Measurements from ENCODE around the gene AP5B1.

Gene AP5B1, protein sequence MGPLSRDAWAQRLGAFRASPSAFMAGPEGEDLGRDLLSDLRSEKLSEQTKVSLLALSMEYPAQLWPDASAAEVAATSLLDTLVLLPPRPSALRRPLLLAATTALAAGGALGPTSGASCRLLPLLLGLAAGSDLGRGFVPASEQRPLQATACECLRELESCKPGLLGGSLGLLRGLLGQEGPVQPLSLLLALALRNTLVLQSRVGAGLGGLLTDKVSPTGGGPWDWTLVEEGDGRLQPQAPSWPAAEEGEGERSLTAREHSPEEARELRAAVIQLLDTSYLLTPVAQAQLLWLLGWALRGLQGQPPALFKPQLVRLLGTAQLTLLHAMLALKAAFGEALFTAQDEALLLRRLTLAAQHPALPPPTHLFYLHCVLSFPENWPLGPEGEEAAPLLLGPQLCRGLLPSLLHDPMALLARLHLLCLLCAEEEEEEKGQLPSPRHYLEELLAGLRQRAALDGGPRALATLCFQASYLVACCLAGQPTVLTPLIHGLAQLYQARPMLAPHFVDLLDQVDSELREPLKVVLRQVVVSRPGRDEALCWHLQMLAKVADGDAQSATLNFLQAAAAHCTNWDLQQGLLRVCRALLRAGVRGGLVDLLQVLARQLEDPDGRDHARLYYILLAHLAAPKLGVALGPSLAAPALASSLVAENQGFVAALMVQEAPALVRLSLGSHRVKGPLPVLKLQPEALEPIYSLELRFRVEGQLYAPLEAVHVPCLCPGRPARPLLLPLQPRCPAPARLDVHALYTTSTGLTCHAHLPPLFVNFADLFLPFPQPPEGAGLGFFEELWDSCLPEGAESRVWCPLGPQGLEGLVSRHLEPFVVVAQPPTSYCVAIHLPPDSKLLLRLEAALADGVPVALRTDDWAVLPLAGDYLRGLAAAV

DNA sequence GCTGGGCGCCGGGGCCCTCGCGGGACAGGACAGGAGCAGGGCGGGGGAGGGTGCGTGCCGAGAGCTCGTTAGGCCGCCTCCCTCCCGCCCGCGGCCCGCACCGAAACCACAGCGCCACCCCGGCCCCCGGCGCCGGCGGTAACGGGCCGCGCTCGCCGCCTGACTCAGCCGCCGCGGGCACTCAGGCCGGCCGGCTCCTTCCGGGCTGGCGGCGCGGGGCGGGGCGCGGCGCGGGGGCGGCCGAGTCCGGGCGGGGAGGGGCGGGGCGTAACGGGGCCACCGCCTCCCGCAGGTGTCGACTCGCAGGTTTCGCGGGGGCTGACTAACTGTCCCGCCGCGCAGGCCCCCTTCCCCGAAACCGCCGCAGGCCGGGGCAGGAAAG, at the start of gene AP5B1:
Gene AP5B1 (minus strand): TSS at position 207 of the 382 bp plus-strand sequence. CDS start 385 bp downstream, outside the sequence.
- peak; percentile 45 for DNase-seq

DNA sequence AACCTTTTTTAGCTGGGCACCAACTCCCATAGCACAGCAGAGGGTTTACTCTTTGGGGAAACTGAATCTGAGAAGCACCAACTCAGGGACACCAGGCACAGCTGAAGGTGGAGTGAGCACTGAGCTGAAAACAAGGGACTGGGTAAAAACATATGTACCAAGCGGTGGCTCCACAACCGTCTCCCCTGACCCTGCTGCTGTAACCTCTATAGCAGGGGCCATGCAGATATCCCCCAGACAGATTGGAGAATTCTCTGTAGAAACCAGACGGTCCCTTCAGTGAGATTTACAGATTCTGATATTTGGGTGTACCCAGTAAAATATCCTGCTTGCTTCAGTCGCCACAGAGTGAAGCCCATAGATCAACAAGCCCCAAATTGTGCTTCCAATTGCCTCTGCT, 48.7 kb upstream of the AP5B1 start:
- no peak for DNase-seq

DNA sequence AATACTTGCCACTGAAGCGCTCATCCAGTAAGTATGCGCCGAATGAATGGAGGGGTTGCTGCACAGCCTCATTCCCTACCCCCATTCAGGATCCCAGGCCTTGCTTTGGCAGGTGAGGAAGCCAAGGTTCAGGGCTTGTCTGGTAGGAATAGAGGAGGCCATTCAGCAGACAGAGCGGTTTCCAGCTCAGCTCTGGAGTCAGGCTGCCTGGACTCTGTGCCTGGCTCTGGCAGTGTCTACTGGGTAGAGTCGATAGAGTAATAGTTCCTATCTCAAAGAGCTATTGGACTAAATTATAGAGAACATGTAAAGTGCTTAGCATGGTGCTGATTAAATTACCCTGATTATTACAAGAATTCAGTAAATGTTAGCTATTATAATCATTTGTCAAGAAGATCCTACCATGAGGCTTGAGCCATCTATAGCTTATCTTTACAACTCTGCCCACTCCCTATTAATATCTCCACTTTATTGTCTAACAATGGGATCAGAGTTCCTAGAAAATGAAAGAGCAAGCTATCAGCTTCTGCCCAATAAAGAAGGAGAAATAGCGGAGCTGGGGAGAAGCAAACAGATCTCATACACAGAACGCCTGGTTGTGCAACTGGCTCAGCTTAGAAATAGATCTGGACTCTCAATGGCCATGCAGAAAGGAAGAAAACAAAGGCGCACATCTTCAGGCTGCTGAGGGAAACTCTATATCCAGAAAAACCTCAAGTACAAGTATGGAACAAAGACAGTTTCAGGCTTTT, 46.4 kb upstream of the AP5B1 start:
- DNase-seq, result no peak

DNA sequence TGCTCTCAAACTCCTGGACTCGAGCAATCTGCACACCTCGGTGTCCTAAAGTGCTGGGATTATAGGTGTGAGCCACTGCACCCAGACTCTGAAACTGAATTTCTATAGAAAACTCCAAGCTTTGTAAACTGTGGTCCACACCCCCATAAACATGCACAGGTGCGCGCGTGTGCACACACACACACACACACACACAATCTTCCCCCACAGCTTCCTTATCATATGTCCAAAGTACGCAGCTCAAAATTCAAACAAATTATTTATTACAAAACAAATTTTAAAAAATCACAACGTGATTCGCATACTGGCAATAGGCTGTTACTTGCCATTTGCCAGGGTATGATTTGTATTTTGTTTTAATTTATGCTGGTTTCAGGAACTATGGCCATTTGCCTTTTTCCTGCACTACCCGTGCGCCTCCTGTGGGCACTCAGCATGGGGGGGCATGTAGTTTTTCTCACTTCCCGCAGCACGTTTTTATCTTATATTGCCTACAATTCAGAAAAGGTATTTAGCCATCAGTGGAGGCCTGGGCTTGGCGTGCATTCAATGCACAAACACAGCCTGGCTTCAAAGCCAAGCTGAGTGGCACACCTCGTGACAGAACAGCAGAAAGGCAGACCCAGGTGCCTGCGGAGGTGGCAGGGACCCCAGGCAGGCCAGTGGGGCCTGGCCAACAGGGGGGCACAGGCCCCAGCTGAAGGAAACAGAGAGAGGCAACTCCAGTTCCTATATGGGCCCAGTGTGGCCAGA, 42.2 kb upstream of the AP5B1 start:
- DNase-seq, result no peak

DNA sequence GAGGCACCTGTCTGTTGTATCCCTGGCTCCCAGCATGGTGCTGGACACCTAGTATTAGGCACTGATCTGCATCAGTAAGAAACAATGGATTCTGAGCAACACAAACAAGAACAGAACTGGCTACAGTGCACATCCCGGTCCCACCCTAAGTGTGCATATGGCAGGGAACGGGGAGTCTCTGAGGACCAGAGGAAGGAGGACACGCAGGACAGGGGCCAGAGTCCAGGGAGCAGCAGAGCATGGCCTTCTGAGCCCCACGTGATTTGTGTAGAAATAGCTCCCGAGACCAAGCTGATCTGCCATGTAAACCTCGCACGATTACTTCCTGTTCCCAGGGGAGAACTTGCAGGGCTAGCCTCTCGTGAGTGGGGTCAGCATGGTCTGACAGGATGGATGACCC, 40.3 kb upstream of the AP5B1 start:
- no peak for DNase-seq

DNA sequence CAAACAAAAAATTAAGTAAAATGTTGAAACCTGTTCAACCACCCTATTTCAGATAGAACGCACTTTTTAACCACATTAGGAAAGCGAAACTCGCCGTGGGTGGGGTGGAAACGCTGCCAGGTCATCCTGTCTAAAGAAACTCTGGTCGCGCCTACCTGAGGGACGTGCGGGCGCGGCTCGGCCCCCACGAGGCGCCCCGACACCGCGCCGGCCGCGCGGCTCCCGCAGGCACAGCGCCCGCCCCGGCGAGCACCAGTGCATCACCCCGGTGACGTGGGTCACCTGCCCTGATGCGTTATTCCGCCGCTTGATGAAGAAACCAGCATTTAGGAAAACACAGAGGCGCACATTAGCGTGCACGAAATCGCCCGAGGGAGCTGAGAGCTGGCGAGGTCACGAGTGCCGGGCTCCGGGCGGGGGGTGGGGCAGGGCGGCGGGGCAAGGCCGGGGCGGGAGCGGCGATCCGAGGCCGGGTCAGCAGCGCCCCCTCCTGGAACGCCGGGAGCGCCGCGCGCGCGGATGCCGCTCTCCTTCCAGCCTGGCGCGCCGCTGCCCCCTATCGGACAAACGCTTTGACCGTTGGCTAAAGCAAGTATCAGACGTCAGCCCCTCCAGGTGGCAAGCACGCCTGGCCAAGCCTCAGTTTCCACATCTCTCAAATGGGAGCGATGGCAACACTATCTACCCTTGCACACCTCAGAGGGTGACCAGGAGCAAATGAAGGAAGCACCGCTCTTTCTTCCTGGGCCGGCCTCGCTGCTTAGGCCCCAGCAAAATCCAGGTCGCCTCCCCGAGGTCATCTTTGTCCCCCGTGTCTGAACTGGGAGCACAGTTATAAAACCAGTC, 37.3 kb upstream of the AP5B1 start:
- DNase-seq, result peak; percentile 78

DNA sequence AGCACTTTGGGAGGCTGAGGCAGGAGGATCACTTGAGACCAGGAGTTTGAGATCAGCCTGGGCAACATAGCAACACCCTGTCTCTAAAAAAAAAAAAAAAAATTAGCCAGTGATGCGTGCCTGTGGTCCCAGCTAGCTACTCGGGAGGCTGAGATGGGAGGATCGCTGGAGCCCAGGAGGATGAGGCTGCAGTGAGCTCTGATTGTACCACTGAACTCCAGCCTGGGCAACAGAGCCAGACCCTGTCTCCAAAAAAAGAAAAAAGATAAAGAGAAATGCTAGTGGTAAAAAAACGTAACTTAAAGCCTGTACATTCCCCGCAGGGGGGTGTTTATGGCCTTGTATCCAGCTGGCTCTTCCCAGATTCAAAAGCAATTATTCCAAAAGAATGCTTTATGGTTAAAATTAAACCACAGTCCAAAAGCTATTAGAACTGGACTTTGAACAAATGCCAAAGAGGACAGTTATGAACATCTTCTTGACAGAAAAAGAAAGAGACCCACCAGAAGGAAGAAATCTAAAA, 36.6 kb upstream of the AP5B1 start:
- peak; percentile 27 for DNase-seq

DNA sequence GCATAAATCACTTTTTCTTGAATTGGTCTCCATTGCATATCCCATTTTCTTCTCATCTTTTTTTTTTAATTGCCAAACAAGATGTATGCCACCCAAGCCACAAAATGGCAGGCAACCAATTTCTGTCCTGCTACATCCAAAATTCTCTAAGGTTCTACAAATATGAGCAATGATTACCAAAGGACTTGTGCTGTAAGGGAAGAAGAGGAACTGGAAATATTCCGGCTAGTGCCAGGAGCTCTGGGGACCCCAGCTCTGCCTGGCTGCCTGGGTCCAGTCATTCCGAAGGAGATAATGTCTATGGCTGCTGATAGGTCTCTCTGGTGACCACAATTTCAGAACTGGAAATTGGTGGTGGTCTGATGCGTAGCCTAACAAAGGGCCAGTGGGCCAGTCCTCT, 35.9 kb upstream of the AP5B1 start:
- DNase-seq, result no peak

DNA sequence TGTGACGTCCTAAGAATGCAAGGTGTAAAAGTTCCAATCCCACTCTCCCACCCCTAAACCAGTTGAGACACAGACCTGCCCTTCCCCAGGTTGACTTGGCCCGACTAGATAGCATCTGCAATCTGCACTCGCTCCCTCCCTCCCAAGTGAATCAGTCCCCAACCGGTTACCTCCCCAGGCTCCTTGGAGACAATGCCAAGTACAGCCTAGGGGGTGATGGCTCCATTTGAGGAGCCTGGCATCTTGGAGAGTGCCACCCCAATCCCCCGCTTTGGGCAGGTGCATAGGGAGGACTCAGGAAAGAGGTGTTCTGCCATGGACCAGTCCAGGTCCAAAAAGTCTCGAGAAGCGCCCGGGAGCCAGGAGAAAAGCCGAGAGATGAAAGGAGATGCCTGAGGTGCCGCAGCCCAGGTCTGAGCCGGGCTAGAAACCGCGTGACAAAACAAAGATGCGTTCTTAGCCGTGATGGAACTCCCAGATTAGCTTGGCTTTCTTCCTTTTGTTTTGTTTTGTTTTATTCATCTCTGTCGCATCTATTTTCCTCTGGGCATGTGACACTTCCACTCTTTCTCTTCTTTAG, 34.3 kb upstream of the AP5B1 start:
- no peak for DNase-seq

DNA sequence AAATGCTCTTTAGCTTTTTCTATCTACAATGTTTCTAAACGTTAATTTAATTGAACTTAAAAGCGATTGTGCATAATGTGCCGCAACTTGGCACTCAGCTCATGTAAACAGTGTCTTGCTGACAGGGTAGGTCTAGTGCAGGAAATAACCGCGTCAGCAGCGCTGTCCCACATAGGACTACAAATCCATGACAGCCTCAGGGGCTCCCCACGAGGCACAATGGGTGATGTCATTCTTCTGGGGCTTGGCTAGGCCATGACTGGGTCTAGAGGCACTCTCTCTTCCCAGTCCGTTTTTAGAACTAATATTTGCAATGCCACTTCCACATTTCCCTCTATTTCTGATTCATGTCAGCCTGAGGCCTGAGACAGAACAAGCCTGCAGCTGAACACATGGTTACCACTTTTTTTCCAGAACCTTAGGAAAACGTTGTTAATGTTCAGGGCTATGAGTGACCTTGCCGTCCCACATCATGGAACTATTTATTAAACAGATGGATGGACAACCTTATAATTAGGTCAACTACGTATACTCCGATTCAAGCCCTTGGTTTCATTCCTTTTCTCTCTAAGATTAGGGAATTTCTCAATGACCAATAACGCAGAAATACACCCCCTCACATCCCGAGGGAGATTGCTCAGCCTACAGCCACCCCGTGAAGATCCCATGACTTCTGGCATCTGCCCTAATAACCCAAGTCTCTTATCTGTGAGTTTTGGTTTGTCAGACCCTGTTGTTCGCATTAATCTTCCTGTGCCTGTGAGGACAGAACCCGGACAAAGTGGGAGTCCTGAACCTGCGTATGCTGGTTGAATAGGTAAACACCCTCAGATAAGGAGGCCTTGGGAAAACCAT, 33.6 kb upstream of the AP5B1 start:
- no peak for DNase-seq

DNA sequence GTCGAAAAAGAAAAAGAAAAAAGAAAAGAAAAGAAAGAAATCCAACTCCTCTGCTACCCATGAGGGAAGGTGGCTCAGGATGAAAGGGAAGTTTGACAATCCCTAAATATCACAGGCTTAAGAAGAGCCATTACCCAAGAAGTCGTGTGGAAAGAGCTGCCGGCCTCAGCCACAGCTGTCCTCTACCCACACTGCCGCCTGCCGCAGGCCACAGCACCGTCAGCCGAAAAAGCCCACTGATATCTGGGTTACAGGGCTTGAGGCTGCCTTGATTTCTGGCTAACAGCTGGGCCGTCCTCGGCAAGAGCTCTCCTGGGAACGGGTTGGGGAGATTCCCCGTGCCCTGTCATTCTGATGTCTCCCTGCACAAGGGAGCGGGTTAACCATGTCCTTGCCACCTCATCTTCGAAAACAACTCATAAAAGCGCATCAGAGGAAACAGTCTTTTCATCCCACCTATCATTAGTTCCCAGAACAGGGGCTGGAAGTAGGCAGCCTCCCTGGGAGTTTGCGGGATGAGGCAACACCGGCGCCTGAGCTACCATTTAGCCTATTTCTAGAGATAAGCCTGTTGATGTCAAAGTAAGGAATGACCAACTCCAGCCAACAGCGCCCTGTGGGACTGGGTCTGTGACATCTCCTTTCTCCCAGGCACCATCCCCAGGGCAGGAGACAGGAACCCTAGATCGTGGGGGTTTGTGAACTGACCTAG, 31.1 kb upstream of the AP5B1 start:
- DNase-seq, result peak; percentile 79

DNA sequence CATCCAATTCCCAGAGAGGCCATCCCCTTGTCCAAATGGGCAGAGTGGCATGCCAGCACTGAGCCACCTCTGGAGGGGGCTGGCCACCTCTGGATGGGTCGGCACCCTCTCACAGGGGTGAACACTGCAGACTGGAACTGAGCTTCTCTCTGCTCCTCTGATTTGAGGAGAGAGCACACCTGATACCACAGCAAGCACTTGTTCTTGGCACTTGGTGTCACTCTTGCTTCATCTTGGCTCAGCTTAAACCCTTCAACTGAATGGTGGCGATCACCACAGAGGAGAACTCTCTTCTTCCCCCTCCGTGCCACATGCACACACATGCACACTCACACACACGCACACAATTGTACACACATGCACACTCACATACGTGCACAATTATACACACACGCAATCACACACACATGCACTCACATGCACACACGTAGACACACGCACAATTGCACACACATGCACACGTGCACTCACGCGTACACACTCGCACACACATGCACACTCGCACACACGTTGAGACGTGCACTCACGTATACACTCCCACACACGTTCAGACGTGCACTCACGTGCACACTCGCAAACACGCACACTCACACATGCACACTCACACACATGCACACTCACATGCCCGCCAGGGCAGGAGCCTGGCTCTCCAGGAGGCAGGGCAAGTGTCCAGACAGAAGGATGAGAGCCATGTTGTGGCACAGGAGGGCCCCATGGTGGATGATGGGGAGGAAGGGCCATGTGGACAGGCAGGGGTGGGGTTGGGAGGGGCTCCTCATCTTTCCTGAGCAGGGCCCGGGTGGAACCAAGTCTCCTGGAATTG, 29.5 kb upstream of the AP5B1 start:
- peak; percentile 17 for DNase-seq

DNA sequence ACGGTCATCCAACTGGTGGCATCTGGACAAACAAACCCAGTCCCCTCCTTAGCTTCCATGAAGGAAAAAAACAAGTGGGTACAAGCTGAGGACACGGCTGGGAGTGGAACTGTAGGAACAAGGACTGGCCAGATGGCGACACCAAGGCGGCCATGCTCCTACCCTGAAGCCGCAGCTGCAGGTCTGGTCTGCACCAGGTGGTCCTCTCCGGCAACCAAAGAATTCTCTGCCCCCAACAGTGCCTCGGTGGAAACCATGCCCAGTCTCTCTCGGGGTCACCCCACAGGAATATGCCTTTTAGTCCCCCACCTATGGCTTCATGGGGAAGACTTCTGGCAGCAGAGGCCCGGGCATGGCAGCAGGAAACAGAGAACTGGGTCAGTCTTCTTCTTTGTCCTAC, 28.7 kb upstream of the AP5B1 start:
- DNase-seq, result peak; percentile 8

DNA sequence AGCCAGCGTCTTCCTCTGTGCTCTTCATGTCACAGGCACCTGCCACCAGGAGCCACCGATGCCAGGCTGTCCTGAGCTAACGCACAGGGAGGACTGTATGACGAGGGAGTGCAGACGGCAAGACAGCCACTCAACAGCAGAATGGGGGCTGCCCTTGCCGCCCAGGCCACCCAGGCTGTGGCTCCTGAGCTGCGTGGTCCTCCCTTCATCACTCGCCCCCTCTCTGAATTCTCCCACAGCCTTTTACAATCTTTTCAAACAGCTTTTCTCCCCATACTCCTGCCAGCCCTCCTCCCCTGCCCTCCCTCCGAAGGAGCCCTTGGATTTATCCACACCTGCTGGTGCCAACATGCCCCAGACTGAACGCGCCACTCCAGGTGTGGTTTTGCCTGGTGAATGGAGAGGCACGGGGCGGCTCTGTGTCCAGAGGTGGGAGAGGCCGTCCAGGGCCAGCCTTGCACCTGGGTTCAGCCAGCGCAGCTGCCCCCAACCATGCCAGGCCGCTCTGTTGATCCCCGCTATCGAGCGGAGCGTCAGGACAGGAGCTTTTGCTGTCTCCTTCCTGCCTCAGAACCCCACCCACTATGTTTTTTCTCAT, 28.1 kb upstream of the AP5B1 start:
- no peak for DNase-seq

DNA sequence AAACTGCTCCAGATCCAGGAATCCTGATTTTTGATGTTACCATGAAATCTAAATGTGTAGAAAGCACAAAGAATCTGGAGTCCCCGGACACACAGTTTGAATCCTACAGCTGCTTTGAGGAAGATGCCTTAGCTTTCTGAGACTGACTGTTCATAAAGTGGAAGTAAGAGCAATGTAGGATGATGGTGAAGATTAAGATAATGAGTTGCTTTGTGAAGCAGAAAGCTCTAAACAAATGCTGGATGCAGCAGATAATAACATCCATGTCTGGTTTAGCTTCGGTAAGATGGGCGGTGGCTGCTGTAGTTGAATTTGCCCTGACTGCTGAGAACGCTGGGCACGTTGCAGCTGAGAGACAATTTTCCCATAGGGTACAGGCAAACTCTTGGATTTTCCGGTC, 26.2 kb upstream of the AP5B1 start:
- no peak for DNase-seq

DNA sequence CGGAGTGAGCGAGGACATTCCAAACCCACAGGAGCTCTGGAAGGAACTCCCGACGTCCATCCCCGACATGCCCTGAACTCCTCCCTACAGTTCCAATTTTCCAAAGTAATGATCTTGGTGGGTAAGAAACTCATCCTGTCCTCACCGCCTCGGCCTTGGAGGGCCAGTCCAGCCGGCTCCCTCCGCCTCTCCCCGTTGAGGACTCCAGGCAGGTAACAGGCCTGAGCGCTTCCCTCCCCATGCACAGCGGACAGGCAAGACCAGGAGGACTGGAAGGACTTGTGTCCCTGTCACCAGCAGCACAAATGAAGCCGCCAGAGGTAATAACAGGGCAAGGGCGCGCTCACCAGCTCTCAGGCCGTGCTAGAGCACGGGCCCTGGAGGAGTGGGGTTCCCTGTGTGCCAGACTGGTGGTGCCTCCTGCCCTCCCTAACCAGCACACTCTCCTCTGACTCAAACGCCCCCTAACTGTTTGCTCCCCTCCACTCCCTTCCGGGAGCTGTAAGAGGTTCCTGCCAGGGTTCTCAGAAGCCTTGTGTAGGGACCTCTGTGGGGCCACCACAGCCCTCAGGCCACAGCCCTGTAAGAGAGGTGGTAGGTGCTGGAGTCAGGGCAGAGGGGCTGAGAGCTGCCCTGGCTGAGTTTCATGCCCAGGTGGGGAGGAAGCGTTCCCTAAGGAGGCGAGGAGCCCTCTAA, 23.2 kb upstream of the AP5B1 start:
- no peak for DNase-seq

DNA sequence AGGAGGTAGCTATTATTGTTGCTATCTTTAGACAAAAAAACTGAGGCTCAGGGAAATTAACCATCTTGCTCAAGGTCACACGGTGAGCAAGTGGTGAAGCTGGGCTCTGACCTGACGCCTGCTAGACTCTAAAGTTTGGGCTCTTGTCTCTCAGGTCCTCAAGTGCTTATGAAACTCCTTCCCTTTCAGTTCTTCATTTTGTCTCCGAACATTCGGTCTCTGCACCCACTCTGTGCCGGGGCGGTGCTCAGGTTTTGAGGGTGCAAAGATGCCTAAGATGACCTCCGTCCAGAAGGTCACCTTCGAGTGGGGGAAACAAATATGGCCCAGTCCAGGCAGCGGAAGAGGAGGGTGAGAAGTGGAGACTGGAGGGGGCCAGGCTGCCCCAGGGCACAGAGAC, 22.1 kb upstream of the AP5B1 start:
- DNase-seq, result no peak
